ENCODE data around the gene ADISSP.

Gene ADISSP

GRCh38 chr20:3716195-3716834 lies 51.2 kb downstream of the ADISSP start:
- H3K4me1 ChIP-seq (ENCODE audit: control insufficient read depth in 1 of 2, insufficient read depth in 2 of 2, low read length in 2 of 2) = peaks cover 0 to under 1% of the 10 kb centered on the region in 2 donors
- no peaks in the 10 kb centered on the region for H3K9me3 ChIP-seq (ENCODE audit: control insufficient read depth in 1 of 2, low read length in 2 of 2)
- no peak overlapping the region for H3K4me3 ChIP-seq (ENCODE audit: low read depth in 1 of 2, low read length in 2 of 2)
- no peak overlapping the region for H3K27ac ChIP-seq (ENCODE audit: low read length)
- no peaks in the 10 kb centered on the region for H3K27me3 ChIP-seq (ENCODE audit: low read depth, low read length)
- no peaks in the 10 kb centered on the region for H3K36me3 ChIP-seq (ENCODE audit: control insufficient read depth in 1 of 2, insufficient read depth in 2 of 2, low read length in 2 of 2)

DNA sequence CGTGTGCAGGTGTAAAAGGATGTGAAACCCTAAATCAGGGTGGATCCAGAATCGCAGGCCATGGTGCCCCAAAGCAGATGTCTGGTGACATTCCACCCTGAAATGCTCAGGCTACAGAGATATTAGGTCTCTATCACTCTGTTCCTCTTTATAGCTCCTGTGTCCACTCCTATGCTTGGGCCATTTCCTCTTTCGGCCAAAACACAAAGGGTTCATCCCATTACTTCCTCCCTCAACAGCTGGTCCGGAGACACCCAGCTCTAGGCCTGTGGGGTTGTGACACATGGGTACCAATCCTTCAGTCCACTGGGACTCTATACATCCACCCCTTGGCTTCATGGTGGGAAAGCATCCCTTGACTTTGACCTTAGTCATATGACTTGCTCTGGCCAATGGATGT lies 53.5 kb downstream of the ADISSP start:
- H3K4me1 ChIP-seq (ENCODE audit: control insufficient read depth in 1 of 2, insufficient read depth in 2 of 2, low read length in 2 of 2) = peaks cover 0 to 15% of the 10 kb centered on the region in 2 donors

GRCh38 chr20:3712279-3712873 lies 55.2 kb downstream of the ADISSP start, which contains the start of gene SIGLEC1:
Gene SIGLEC1 (minus strand): TSS chr20:3712600. CDS start chr20:3707128, 5,472 bp downstream.
- Histone ChIP-seq H3K4me1 (ENCODE audit: control insufficient read depth in 1 of 2, insufficient read depth in 2 of 2, low read length in 2 of 2) (peaks cover 0 to 15% of the 10 kb centered on the region in 2 donors), H3K27ac (ENCODE audit: low read length) (no peak within 1 kb of the TSS), H3K36me3 (ENCODE audit: control insufficient read depth in 1 of 2, insufficient read depth in 2 of 2, low read length in 2 of 2) (no peaks in the 10 kb centered on the region), H3K27me3 (ENCODE audit: low read depth, low read length) (no peaks in the 10 kb centered on the region), H3K4me3 (ENCODE audit: low read depth in 1 of 2, low read length in 2 of 2) (peak within 1 kb of the TSS in 1 of 2 donors; percentile 41), H3K9me3 (ENCODE audit: control insufficient read depth in 1 of 2, low read length in 2 of 2) (no peaks in the 10 kb centered on the region)

More for the DNA sequence above, 53.5 kb downstream of the ADISSP start:
- Histone ChIP-seq H3K4me3 (ENCODE audit: low read depth in 1 of 2, low read length in 2 of 2) (no peak overlapping the region), H3K36me3 (ENCODE audit: control insufficient read depth in 1 of 2, insufficient read depth in 2 of 2, low read length in 2 of 2) (no peaks in the 10 kb centered on the region), H3K27me3 (ENCODE audit: low read depth, low read length) (no peaks in the 10 kb centered on the region), H3K27ac (ENCODE audit: low read length) (no peak overlapping the region), H3K9me3 (ENCODE audit: control insufficient read depth in 1 of 2, low read length in 2 of 2) (no peaks in the 10 kb centered on the region)

DNA sequence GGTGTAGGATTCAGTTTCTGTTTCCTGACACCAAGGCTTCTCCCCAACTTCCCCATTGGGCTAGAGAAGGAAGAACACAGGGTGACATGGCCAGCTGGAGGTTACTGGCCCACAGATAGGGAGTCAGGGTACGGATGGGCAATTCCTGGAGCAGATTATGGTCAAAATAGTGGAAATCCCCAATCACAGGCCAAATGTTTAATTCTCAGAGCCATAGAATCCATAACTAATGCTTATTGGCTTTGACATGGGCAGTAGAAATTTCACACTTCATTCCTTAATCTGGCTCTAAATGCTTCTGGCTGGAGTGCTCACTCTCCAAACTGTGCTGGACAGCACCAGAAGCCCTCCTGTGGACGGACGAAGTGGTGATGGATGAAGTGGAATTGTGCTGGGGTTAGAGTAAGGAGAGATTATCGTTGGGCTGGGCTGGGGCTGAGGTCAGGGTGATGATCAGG lies 56.0 kb downstream of the ADISSP start:
- no peak overlapping the region for H3K27ac ChIP-seq (ENCODE audit: low read length)
- no peaks in the 10 kb centered on the region for H3K36me3 ChIP-seq (ENCODE audit: control insufficient read depth in 1 of 2, insufficient read depth in 2 of 2, low read length in 2 of 2)
- H3K4me3 ChIP-seq (ENCODE audit: low read depth in 1 of 2, low read length in 2 of 2) = peak overlapping the region in 1 of 2 donors; percentile 41
- H3K4me1 ChIP-seq (ENCODE audit: control insufficient read depth in 1 of 2, insufficient read depth in 2 of 2, low read length in 2 of 2) = peaks cover 0 to 15% of the 10 kb centered on the region in 2 donors
- no peaks in the 10 kb centered on the region for H3K9me3 ChIP-seq (ENCODE audit: control insufficient read depth in 1 of 2, low read length in 2 of 2)
- H3K27me3 ChIP-seq (ENCODE audit: low read depth, low read length) = no peaks in the 10 kb centered on the region

DNA sequence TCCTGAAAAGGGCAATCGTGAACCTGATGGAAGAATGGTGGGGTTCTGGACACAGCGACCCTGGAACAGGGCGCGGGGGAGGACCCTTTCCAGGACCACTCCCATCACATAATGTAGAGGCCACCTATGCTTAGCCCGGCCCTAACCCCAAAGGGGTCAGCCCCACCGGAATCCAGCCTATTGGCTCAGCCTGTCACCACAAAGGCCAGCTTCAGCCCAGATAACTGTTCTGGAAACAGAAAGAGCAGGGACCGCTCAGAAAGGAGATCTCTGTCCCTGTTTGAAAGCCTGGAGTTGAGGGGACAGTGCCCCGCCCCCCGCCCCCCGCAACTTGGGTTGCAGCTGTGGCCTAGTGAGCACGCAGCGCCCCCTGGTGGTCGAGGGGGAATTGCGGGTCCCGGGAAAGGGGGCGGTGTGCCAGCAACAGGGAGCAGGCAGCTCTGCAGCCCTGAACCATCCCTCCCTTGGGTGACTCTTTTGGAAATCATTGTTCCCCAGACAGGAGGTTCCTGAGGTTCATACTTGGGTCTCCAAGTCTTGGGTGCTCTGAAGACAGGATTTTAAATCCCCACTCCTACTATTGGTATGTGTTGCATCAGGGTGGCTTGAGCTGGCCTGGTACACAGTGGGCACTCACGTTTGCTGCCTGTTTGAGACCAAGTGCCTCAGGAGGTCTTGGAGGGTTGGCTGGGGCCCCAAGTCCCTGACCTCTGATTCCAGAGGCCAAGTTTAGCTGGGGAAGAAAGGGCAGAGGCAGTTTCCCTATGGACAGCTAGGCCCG lies 56.7 kb downstream of the ADISSP start:
- H3K27ac ChIP-seq (ENCODE audit: low read length) = no peak overlapping the region
- no peaks in the 10 kb centered on the region for H3K27me3 ChIP-seq (ENCODE audit: low read depth, low read length)
- H3K36me3 ChIP-seq (ENCODE audit: control insufficient read depth in 1 of 2, insufficient read depth in 2 of 2, low read length in 2 of 2) = no peaks in the 10 kb centered on the region
- H3K4me1 ChIP-seq (ENCODE audit: control insufficient read depth in 1 of 2, insufficient read depth in 2 of 2, low read length in 2 of 2) = peaks cover 0 to 15% of the 10 kb centered on the region in 2 donors
- H3K4me3 ChIP-seq (ENCODE audit: low read depth in 1 of 2, low read length in 2 of 2) = no peak overlapping the region
- no peaks in the 10 kb centered on the region for H3K9me3 ChIP-seq (ENCODE audit: control insufficient read depth in 1 of 2, low read length in 2 of 2)

DNA sequence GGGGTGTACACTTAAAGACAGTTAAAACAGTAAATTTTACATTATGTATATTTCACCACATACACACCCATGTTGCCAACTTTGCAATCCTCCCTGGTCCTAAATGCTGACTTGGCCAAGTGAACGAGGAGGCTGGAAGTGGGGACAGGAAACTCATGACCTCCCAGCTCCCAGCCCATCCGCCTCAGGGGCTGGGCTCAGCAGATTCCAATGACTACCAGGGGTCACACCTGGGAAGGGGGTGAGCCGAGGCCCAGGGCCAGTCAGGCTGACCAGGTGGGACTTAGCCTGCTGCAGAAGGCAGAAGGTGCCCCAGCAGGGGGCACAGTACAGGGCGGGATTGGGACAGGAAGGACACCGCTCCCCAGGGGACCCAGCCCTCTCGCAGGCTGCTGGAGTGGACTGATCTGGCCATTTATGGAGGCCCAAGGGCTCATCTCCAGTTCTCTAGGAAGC lies 57.5 kb downstream of the ADISSP start:
- H3K36me3 ChIP-seq (ENCODE audit: control insufficient read depth in 1 of 2, insufficient read depth in 2 of 2, low read length in 2 of 2) = no peaks in the 10 kb centered on the region
- no peaks in the 10 kb centered on the region for H3K27me3 ChIP-seq (ENCODE audit: low read depth, low read length)
- H3K9me3 ChIP-seq (ENCODE audit: control insufficient read depth in 1 of 2, low read length in 2 of 2) = no peaks in the 10 kb centered on the region
- no peak overlapping the region for H3K27ac ChIP-seq (ENCODE audit: low read length)
- no peak overlapping the region for H3K4me3 ChIP-seq (ENCODE audit: low read depth in 1 of 2, low read length in 2 of 2)
- H3K4me1 ChIP-seq (ENCODE audit: control insufficient read depth in 1 of 2, insufficient read depth in 2 of 2, low read length in 2 of 2) = peaks cover 0 to 15% of the 10 kb centered on the region in 2 donors

DNA sequence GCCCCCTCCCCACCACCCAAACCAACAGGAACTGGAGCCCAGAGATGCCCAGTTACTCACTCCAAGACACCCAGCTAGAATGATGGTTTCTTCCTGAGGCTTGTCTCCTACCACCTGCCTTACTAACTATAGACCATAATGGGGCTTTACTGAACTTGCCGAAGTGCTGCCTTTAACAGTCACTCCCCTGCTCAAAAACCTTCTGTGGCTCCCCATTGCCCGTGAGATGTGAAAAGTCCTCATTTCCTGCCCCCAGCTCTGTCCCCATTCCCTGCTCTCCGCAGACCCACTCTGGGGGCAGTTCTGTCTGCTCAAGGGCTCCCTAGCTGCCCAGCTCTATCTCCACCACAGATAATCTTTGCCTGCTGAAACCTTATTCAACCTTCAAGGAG lies 60.0 kb downstream of the ADISSP start:
- Histone ChIP-seq H3K9me3 (ENCODE audit: control insufficient read depth in 1 of 2, low read length in 2 of 2) (no peaks in the 10 kb centered on the region), H3K4me3 (ENCODE audit: low read depth in 1 of 2, low read length in 2 of 2) (no peak overlapping the region), H3K36me3 (ENCODE audit: control insufficient read depth in 1 of 2, insufficient read depth in 2 of 2, low read length in 2 of 2) (no peaks in the 10 kb centered on the region), H3K27me3 (ENCODE audit: low read depth, low read length) (no peaks in the 10 kb centered on the region), H3K27ac (ENCODE audit: low read length) (no peak overlapping the region), H3K4me1 (ENCODE audit: control insufficient read depth in 1 of 2, insufficient read depth in 2 of 2, low read length in 2 of 2) (peaks cover 0 to 15% of the 10 kb centered on the region in 2 donors)

DNA sequence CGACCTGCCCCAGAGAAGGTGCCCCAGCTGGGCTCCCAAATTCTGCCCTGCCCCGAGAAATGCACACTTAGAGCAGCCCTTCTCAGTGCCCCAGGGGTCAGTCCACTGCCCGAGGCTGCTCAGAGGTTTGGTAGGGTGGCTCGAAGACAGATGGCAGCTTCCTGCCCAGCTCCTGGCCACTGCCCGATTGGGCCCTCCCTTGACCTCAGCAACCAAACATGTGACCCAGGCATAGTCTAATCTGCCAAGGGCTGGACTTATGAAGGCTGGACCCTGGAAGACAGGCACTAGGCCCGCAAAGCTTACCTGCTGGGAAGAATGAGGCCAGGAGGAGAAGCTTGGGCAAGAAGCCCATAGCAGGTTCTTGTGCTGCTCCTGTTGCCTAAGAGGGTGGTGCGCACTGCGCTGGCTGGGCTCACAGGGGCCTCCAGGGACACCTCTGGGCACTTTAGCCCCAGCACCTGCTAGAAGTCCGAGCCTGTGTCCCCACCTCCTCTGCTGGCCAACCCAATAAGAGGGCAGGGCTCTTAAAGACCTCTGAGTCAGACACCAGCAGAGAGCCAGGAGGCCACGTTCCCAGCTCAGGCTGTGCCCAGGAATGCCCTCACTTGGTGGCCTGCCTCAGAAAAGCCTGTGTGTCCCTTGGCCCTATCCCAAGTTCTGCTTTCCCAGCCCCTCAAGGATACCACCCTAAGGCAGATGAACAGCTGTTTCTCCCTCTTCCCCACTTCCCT lies 60.6 kb downstream of the ADISSP start:
- no peak overlapping the region for H3K27ac ChIP-seq (ENCODE audit: low read length)
- H3K4me1 ChIP-seq (ENCODE audit: control insufficient read depth in 1 of 2, insufficient read depth in 2 of 2, low read length in 2 of 2) = peaks cover 0 to 15% of the 10 kb centered on the region in 2 donors
- no peaks in the 10 kb centered on the region for H3K9me3 ChIP-seq (ENCODE audit: control insufficient read depth in 1 of 2, low read length in 2 of 2)
- no peak overlapping the region for H3K4me3 ChIP-seq (ENCODE audit: low read depth in 1 of 2, low read length in 2 of 2)
- H3K36me3 ChIP-seq (ENCODE audit: control insufficient read depth in 1 of 2, insufficient read depth in 2 of 2, low read length in 2 of 2) = no peaks in the 10 kb centered on the region
- no peaks in the 10 kb centered on the region for H3K27me3 ChIP-seq (ENCODE audit: low read depth, low read length)

DNA sequence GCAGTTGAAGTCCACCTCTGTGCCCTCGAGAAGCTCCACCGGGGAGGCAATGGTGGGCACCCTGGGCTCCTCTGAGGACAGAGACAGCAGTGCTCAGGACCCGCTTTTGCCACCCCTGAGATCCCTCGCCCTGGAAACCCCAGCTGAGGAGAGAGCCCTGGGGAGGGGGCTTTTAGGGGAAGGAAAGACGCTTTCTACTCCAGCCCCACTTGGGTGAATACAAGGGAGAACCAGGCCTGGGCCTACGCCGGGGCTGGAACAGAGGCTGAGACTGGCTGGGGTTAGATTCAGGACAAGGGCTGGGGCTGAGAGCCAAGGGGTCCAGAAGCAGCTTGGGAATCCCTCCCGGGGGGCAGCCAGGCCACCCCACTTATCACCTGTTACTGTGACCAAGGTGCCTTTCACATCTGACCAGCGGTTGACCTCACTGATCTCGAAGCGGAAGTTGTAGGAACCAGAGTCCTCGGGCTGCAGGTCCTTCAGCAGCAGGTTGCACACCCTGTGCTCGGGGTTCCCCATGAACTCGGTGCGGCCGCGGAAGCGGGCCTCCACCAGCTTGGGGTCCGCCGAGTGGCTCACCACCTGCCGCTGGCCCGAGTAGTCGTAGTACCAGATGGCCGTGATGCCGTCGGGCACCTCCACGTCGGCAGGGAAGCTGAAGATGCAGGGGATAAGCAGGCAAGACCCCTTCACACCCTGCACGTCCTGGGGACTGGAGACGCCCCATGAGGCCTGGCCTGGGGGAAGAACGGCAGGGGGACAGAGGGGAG lies 61.4 kb downstream of the ADISSP start:
- no peaks in the 10 kb centered on the region for H3K27me3 ChIP-seq (ENCODE audit: low read depth, low read length)
- no peak overlapping the region for H3K27ac ChIP-seq (ENCODE audit: low read length)
- H3K4me3 ChIP-seq (ENCODE audit: low read depth in 1 of 2, low read length in 2 of 2) = no peak overlapping the region
- H3K36me3 ChIP-seq (ENCODE audit: control insufficient read depth in 1 of 2, insufficient read depth in 2 of 2, low read length in 2 of 2) = no peaks in the 10 kb centered on the region
- no peaks in the 10 kb centered on the region for H3K9me3 ChIP-seq (ENCODE audit: control insufficient read depth in 1 of 2, low read length in 2 of 2)
- peaks cover 0 to 13% of the 10 kb centered on the region in 2 donors for H3K4me1 ChIP-seq (ENCODE audit: control insufficient read depth in 1 of 2, insufficient read depth in 2 of 2, low read length in 2 of 2)

- Histone ChIP-seq H3K27me3 (ENCODE audit: low read depth, low read length) (no peaks in the 10 kb centered on the region), H3K4me1 (ENCODE audit: control insufficient read depth in 1 of 2, insufficient read depth in 2 of 2, low read length in 2 of 2) (peaks cover 0 to 6% of the 10 kb centered on the region in 2 donors), H3K36me3 (ENCODE audit: control insufficient read depth in 1 of 2, insufficient read depth in 2 of 2, low read length in 2 of 2) (no peaks in the 10 kb centered on the region), H3K4me3 (ENCODE audit: low read depth in 1 of 2, low read length in 2 of 2) (no peak overlapping the region), H3K9me3 (ENCODE audit: control insufficient read depth in 1 of 2, low read length in 2 of 2) (no peaks in the 10 kb centered on the region), H3K27ac (ENCODE audit: low read length) (no peak overlapping the region)
Observed at GRCh38 chr20:3705491-3705969, 62.0 kb downstream of the ADISSP start.
